GM19467 (cell line): ENCODE results near the gene GGT6.

Source experiments
- ATAC-seq: cut with Tn5 transposase; IDR thresholded peaks from one replicate; pipeline ENCODE4 v1.9.1; 2021; ENCODE audit warnings: mild to moderate bottlenecking, moderate library complexity; ENCODE audit not compliant: unreplicated experiment

GGT6 gene

DNA sequence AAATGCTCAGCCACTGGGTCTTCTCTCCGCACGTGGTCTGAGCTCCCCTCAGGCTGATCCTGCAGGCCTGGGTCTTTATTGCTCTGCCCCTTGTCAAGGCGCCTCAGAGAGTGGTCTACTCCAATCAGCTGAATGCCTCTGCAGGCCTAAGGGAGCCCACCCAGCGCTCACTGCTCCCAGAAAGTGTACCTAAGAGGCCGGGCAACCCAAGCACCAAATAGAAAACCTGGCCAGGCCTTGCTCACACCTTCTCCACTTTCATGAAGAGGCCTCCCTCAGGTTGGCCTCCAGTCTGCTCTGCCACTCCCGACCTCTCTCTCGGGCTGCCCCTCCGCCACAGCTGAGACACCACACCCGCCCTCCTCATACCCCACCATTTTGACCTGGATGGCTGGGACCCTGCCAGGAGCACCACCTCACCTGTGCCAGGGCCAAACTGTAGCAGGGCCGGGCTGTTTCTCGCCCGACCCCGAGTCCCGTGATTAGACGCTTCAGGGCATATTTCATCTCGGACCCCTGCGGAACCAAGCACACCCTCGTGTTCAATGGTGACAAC is 5.9 kb downstream of the GGT6 start:
- ATAC-seq = no peak

GRCh38 chr17:4553669-4554068 is 6.7 kb downstream of the GGT6 start:
- no peak for ATAC-seq

GRCh38 chr17:4551796-4552525 is 8.4 kb downstream of the GGT6 start:
- ATAC-seq = no peak

DNA sequence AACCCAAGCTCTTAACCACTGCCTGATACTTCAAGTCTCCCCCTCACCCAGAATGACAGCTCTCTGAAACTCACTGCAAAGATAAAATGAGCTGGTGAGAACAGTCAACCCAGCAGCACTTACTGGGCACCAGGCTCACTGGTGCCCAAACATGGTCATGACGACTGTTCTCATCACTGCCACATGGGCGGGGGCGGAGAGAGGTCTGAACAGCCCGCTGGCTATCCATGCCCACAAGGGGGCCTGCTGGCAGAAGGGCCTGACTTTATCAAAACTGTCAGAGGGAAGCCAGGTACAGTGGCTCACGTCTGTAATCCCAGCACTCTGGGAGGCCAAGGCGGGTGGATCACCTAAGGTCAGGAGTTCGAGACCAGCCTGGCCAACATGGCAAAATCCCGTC is 9.2 kb downstream of the GGT6 start:
- no peak for ATAC-seq

DNA sequence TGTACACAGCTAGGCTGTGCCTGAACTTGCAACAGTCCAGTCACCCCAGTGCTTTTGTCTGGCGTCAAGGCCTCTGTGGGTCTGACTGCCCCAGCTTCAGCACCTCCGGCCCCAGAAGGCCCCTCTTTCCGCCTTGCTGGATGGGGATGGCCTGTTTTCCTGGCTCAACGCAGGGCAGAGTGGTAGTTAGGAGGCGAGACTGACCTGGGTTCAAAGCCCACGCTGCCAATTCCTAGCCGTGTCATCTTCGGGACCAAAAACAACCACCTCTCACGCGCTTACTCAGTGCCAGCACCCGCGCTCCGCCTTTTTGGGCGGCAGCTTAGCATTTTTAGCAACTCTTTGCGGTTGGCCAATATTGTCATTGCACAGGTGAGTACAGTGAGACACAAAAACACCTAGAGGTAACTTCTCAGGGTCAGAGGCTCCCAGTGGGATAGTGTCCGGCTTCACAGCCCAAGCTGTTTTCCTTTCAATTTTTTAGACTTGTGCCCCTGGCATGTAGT is 9.8 kb downstream of the GGT6 start:
- no peak for ATAC-seq

GRCh38 chr17:4549781-4550533 is 10.4 kb downstream of the GGT6 start:
- ATAC-seq = no peak

DNA sequence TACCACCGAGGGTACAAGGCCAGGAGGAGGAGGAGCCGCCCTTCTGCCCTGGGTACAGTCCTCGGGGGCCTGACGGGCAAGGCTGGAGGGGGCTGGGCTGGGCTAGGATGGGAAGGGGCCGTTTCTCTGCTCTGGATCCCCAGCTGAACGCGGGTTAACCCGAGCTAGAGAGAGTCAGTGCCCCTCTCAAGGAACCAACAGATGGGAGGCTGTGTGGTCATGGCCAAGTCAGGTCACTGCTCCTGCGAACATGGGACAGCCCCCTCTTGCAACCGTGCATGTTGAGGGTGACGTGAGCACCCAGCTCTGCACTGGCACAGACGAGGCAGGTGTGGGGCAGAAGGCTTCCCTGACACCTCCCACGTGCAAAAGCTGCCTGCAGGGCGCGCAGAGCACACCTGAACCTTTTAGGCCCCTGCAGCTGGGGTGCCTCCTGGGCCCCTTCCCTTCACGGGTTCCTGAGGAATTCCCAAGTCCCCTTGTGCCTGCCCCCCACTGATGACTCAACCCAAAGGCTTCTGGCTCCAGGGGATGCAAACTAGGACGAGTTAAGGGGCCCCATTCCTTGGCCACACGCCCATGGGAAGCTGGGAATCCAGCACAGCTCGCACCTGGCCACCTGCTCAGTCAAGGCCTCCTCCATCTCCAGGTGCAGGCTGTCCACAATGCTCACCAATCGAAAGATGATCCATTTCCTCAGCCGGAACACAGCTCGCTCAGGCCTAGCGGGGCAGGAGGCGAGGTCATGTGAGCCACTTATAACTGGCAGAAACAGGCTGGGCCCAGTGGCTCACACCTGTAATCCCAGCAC is 11.5 kb downstream of the GGT6 start:
- no peak for ATAC-seq

- ATAC-seq = no peak
These were observed 12.3 kb downstream of the GGT6 start for GRCh38 chr17:4548061-4548461.

GRCh38 chr17:4547118-4547906 is 13.1 kb downstream of the GGT6 start:
- ATAC-seq = no peak

GRCh38 chr17:4545217-4545951 is 15.0 kb downstream of the GGT6 start:
- no peak for ATAC-seq

GRCh38 chr17:4544951-4545216 is 15.5 kb downstream of the GGT6 start:
- no peak for ATAC-seq

DNA sequence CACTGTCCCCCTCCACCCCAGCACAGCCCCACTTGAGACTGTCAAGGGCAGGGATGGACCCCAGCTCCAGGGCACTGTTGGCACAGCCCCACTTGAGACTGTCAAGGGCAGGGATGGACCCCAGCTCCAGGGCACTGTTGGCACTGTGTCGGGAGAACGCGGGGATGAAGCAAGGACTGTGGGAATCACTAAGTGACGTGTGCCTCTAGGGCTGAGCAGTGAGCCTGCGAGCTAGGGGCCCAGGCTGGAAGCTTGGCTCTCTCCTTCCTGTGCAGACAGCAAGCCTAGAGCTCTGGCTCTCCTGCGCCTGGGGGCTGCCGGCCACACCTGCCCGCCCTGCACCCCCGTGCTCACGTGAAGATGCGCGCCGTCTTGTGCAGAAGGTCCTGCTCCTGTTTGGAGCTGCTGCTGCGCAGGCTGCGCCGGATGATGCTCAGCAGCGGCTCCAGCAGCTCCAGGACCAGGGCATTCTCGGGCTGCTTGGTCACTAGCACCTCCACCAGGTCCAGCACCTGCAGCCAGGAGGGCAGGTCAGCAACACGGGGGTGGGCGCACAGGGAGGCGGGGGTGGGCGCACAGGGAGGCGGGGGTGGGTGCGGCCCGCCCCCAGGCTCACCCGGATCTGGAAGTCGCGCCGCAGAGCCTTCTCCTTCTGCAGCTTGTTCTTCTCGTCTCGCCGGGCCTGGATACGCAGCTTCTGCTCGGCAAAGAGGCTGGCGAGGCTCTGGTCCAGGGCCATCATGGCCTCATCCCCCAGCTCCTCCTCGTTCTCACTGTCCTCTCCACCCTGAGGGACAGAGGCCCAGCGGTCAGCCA is 16.0 kb downstream of the GGT6 start:
- no peak for ATAC-seq

DNA sequence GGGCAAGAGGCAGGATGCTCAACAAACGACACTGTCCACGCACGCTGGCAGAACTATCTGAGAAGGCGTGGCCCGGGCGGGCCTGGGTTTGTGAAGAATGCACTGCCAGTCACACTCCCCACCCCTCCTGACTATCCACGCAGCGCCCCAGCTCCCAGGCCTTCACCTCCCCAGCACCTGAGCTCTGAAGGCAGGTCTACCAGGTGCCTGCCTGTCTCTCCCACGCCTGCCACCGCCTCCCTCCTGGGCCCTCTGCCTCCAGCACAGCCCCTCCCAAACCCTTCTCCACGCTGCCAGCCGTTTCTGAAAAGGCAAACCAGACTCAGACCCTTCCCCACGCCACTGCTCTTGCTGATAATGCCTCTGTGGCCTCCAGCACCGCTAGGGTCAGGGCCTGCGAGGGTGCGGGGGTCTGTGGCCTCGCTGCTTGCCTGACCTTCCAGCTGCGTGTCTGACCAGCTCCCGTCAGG is 16.8 kb downstream of the GGT6 start:
- no peak for ATAC-seq

DNA sequence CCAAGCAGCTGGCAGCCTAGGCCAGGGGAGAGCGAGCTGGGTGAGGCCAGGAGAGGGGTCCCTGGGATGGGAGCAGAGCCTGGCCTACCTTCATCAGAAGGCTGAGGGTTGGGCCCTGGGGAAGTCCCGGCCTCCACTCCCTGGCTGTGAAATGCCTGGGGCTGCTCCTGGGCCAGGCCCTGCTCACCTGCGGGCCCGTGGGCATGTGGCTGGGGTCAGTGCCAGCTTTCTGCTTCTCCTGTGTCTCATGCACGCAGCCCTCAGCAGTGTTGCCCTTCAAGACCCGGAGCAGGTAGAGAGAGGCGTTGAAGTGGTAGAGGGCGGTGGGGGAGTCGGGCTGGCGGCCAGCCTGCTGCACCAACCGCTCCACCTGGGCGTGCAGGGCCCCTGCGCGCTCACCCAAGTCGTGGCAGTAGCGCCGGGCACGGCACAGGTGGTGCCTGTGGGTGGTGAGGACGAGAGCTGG is 17.6 kb downstream of the GGT6 start:
- no peak for ATAC-seq

DNA sequence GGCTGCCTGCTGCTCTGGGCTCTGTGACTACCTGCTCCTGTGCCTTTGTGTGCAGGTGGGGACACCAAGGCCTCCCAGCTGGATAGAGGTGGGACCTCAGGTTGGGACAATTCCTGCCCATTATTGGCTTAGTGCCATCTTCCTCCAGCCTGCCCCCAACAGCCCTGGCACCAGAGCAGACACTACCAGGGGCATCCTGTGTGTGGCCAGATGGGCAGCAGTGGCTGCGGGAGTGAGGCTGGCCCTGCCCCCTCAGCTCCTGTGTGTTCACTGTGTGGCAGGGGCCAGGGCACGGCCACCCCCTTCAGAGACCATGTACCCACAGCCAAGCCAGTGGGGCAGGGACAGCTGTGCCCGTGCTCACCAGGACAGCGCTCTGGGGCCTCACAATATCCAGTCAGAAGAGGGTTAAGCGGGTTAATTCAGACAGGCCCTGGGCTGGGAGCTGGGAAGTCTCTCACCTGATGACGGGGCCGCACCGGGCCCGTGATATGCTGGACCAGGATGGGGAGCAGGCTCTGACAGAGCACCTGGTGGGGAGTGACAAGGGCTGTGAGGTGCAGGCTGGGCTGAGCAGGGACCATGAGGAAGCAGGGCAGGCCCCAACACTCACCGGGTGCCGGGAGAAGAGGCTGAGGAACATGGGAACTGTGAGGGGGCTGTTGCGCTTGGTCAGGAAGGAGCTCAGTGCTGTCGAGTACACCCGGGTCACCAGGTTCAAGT is 18.2 kb downstream of the GGT6 start:
- ATAC-seq = no peak

DNA sequence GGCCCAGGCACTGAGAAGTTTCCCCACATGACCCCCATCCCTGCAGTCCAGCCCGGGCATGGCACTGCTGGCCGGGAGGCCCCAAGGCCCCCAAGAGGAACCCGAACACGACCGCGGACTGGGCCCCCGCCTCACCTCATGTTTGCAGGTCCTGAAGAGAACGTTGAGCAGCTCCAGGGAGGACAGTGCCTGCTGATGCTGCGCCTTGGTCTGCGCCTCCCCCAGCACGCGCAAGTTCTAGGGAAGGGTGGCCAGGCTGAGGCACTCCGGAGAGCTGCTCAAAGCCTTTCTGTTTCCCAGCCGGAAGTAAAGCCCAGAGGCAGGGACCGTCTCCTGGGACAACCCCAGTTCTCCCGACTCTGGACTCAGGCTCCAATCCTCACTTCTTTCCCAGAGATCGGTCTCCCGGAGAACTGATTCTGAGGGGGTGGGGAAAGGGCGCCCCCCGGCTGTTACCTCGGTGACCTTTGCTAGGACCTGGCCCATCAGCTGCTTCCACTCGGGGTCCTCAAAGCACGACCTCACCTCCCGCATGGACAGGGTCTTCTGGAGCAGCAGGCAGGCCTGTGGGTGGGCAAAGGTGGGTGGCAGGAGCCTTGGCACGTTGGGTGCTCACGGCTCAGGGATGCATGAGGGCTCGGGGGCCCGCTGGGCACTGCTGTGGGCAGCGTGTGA is 18.9 kb downstream of the GGT6 start:
- ATAC-seq = no peak

- ATAC-seq = no peak
These were observed 19.6 kb downstream of the GGT6 start for GRCh38 chr17:4540687-4541327.
